Pancreas (tissue), 10 donors: ENCODE results near the gene GIPC3. TPM values are rescaled to one million over a fixed set of nuclear protein-coding genes. Genes with fewer than 3 reads are reported as not detected.

Experiments used
- ATAC-seq, 4 donors: fragments of 200-7000 bp; cut with Tn5 transposase; one replicate each; pipeline versions ENCODE4 v1.8.0 to v1.9.1; 2020; ENCODE audit warnings: mild to moderate bottlenecking in 4 of 4, moderate library complexity in 4 of 4
- DNase-seq, 6 donors: peaks; one replicate each; pipeline ENCODE4 v3.0.0-alpha.2; 2020
- FAIRE-seq: peaks from 2 replicates; lab custom pipeline; 2012; peaks lifted over from hg19 to GRCh38; lab: Jason Lieb, UNC
- H3K27ac ChIP-seq, 4 donors: fragments of 200-600 bp; sonication (generic); 1 replicate in 3 of 4; 2 replicates in 1 of 4; pipeline versions ENCODE4 v1.5.0 to v1.8.0; 2020
- H3K27me3 ChIP-seq, 4 donors: fragments of 200-600 bp; one replicate each; pipeline ENCODE4 v1.8.0; 2021
- H3K36me3 ChIP-seq, 3 donors: fragments of 200-600 bp; sonication (generic) in 1 of 3; one replicate each; pipeline versions ENCODE4 v1.5.0 to v1.8.0; 2020 to 2021
- H3K4me1 ChIP-seq, 3 donors: fragments of 200-600 bp; one replicate each; pipeline ENCODE4 v1.8.0; 2021
- H3K4me3 ChIP-seq, 4 donors: fragments of 200-600 bp; sonication (generic) in 2 of 4; one replicate each; pipeline versions ENCODE4 v1.5.0 to v1.8.0; 2020 to 2021
- H3K9me3 ChIP-seq, 4 donors: fragments of 200-600 bp; one replicate each; pipeline ENCODE4 v1.8.0; 2021
- WGBS, 2 donors: extraction: QIAGEN DNeasy Blood & Tissue Kit; methylation state at CpG; one replicate each; pipeline ENCODE4 v1.1.7; 2013; 5-methylcytosine and 5-hydroxymethylcytosine counted together
- intact Hi-C, 3 donors: fragments of 100-400 bp; cut with DNase I; formaldehyde crosslinking; loops; one replicate each; pipeline versions ENCODE4 v1.11.1 to v1.14.2; 2022
- polyA plus RNA-seq, 2 donors: library from polyadenylated mRNA; stranded (reverse); fragments of 200-250 nt; gene quantifications; one replicate each; pipeline ENCODE4 v1.2.3, GENCODE V29; 2013
- total RNA-seq, 6 donors: library from RNA; stranded (reverse); fragmentation: NEBNext Ultra II Directional in 4 of 6; extraction: Animal tissue kit (Norgen Biotek cat#: 25700) in 4 of 6; gene quantifications; one replicate each; pipeline versions ENCODE4 v1.2.1 to v1.2.4, GENCODE V29; 2021 to 2023
- TF ChIP-seq, protein P1 (sequence below), 4 donors: fragments of 200-600 bp; sonication (generic) in 3 of 4; IDR thresholded peaks; one replicate each; pipeline versions ENCODE4 v1.5.0 to v1.8.0; 2021; ENCODE audit warnings: antibody characterized with exemption in 4 of 4
- donor health status: healthy with polysubstance abuse.
- donor health status: DM: no; HTN: no; CAD: no; lungs with moderate emphysema.
- donor health status: DM: no; HTN: no; CAD: no.
- donor health status: control.
- donor health status: control.
- donor health status: Bipolar disorder and iron deficiency.
- donor health status: DM: yes; HTN: yes; CAD: no.
- donor health status: DM: no; HTN: no; CAD: no.
- donor health status: DM: no; HTN: no; CAD: no.
- donor health status: DM: yes; HTN: yes; CAD: no.

The GIPC3 gene
- total and polyA plus RNA-seq, 8 donors = 0.17 to 0.92 (median 0.30) TPM

DNA sequence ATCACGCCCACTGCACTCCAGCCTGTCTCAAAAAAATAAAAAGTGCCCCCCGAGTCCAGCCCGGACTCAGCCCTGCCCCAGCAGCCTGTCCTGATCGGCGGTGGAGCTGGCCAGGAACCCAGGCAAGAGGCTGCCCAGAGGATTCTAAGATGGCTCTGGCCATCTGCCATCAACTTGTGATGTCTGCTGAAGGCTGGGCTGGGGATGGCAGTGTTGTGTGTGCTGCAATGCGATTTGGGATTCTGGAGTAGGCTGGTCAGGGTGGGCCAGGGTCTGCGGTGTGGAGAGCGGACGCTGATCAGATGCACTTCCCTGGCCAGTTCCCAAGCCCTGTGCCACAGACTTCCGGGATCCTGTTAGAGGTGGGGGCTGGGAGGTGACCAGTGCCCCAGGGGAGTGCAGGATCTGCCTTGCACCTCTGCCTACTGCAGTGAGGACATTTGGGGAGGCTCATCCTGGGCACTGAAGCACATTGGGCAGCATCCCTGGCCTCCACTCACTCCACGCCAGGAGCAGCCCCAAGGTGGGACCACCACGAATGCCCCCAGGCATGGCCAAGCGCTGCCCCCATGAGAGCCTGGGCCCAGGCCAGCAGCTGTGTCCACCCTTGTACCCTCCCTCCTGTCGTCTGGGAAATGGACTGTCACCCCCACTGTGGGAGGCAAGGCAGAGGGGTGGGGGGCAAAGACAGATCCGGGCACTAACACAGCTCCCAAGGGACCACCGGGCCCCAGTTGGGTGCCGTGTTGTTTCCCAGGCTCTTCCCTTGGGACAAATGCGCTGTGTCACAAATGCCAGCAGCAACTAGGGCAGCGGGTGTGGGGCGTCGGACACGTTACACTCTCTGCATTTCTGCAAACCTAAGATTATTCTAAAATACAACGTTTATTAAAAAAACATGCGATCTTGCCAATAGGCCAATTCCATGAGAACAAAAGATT, 24.8 kb downstream of the GIPC3 start:
- peaks cover 0 to 12% (median 0%) of the 10 kb centered on the region in 3 donors for H3K4me1 ChIP-seq
- TF ChIP-seq, protein P1, sequence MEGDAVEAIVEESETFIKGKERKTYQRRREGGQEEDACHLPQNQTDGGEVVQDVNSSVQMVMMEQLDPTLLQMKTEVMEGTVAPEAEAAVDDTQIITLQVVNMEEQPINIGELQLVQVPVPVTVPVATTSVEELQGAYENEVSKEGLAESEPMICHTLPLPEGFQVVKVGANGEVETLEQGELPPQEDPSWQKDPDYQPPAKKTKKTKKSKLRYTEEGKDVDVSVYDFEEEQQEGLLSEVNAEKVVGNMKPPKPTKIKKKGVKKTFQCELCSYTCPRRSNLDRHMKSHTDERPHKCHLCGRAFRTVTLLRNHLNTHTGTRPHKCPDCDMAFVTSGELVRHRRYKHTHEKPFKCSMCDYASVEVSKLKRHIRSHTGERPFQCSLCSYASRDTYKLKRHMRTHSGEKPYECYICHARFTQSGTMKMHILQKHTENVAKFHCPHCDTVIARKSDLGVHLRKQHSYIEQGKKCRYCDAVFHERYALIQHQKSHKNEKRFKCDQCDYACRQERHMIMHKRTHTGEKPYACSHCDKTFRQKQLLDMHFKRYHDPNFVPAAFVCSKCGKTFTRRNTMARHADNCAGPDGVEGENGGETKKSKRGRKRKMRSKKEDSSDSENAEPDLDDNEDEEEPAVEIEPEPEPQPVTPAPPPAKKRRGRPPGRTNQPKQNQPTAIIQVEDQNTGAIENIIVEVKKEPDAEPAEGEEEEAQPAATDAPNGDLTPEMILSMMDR (IDR thresholded peaks at IDR 0.05) = no peak
- no peaks in the 10 kb centered on the region for H3K27me3 ChIP-seq
- FAIRE-seq (no peak), DNase-seq (no peak), ATAC-seq (no peak)
- peaks cover 0 to 13% (median 12%) of the 10 kb centered on the region in 3 donors for H3K36me3 ChIP-seq
- intact Hi-C loops = loop anchor here in 1 of 3 donors (10.0 kb wide), 1 partner anchor 295 kb away; no protein-coding TSS in a partner anchor
- WGBS, 2 donors = 76 to 77% methylated on average over 23 to 24 of the region's 24 CpGs
- no peaks in the 10 kb centered on the region for H3K9me3 ChIP-seq
- no peak overlapping the region for H3K4me3 ChIP-seq
- H3K27ac ChIP-seq = no peak overlapping the region

DNA sequence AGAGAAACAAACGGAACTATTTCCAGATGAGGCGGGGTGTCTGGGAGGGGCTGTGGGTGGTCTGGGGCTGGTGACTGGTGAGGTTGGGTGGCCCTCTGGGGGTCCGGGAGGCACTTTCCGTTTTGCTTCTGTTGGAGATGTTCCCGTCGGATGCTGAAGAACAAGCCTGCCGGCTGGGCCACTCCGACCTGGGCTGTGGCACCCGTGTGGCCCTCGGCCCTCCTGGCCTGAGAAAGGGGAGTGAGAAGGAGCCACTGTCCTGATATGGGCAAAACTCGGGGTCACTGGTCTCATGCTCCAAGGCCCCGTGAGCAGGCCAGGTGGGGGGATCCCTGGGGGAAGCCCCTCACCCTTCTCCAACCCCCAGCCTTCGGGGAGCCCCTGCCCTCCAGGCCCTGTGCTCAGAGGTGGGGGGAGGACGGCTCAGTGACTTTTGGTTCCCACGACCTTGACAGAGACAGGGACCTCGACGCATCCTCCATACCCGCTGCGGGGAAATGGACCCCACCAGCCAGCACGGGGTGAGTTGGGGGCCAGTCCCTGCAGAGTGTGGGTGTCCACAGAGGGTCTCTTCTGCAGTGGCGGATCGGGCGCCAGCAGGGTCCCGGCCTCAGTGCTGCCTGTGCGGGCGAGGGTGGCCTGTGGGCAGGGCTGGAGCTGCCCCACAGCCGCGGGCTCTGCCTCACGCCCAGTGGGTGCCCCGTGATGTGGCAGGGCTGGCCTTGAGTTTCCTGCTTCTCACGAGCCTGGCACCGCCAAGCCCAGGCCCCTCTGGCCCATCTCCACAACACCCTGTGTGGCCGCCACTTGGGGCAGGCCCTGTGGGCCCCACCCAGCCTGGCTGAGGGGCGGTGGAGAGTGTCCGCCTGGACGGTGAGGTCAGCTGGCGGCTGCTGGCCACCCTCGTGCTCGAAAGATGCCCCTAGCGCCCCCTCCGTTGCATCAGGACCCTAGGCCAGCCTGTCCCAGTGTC, 25.8 kb downstream of the GIPC3 start:
- DNase-seq = peak in 3 of 6 donors; percentile 13 to 72 (median 30)
- intact Hi-C loops = loop anchor here in 1 of 3 donors (10.0 kb wide), 1 partner anchor 296 kb away; no protein-coding TSS in a partner anchor

DNA sequence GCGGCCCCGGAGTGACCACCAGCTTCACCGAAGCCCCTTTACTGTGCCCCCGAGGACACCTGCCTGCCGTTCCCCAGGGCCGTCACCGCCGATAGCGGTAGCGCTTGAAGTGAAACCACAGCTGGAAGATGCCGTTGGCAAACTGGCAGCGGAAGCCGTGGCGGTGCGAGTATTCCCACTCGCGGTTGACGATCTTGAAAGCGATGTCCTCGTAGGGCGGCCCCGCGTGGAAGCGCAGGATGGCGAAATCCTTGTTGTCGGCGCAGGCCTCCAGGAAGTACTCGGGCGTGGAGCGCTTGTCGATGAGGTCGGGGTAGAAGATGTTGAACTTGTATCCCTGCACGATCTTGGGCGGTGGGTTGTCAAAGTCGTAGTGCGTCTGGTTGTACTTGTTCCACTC, 26.6 kb downstream of the GIPC3 start:
- Histone ChIP-seq H3K4me1 (peaks cover 0 to 2% (median 0%) of the 10 kb centered on the region in 3 donors), H3K27me3 (no peaks in the 10 kb centered on the region), H3K4me3 (no peak overlapping the region), H3K9me3 (no peaks in the 10 kb centered on the region), H3K27ac (no peak overlapping the region), H3K36me3 (peaks cover 0 to 13% (median 12%) of the 10 kb centered on the region in 3 donors)
- ATAC-seq = no peak
- WGBS, 2 donors = 95 to 97% methylated on average over 36 of the region's 36 CpGs
- intact Hi-C loops = loop anchor here in 1 of 3 donors (10.0 kb wide), 1 partner anchor 297 kb away; no protein-coding TSS in a partner anchor
- TF ChIP-seq, protein P1 (IDR thresholded peaks at IDR 0.05) = no peak
- FAIRE-seq = no peak
- peak in 3 of 6 donors; percentile 10 to 62 (median 53) for DNase-seq

More for the DNA sequence above, 25.8 kb downstream of the GIPC3 start:
- no peaks in the 10 kb centered on the region for H3K27me3 ChIP-seq
- no peak overlapping the region for H3K4me3 ChIP-seq
- WGBS, 2 donors = 88 to 92% methylated on average over 37 to 41 of the region's 41 CpGs
- H3K9me3 ChIP-seq = no peaks in the 10 kb centered on the region
- ATAC-seq = no peak
- H3K36me3 ChIP-seq = peaks cover 0 to 13% (median 12%) of the 10 kb centered on the region in 3 donors
- no peak overlapping the region for H3K27ac ChIP-seq
- TF ChIP-seq, protein P1 (IDR thresholded peaks at IDR 0.05) = no peak
- peaks cover 0 to 10% (median 0%) of the 10 kb centered on the region in 3 donors for H3K4me1 ChIP-seq
- FAIRE-seq = no peak

DNA sequence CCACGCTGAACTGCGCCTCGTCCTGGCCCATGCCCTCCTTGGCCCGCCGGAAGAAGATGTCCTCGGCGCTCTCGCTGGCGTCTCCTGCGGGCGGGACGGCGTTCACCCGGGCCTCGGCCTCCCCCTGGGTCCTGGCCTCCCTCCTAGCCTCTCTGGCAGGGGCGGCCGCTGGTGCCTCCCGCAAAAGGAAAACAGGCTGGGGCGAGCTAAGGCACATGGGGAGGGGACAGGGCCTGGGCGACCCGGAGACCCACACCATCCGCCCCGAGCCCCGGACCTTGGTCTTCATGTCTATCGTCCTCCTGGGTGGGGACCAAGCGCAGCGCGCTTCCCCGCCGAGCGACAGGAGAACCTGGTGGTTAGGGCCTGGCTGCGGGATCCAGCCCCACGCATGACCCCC, 27.1 kb downstream of the GIPC3 start:
- intact Hi-C loops = loop anchor here in 1 of 3 donors (10.0 kb wide), 1 partner anchor 298 kb away; no protein-coding TSS in a partner anchor

More for the DNA sequence above, 27.1 kb downstream of the GIPC3 start:
- Histone ChIP-seq H3K27ac (no peak overlapping the region), H3K4me1 (no peaks in the 10 kb centered on the region), H3K9me3 (no peaks in the 10 kb centered on the region), H3K36me3 (peaks cover 0 to 13% (median 12%) of the 10 kb centered on the region in 3 donors), H3K27me3 (no peaks in the 10 kb centered on the region), H3K4me3 (no peak overlapping the region)
- DNase-seq (peak in 3 of 6 donors; percentile 8 to 70 (median 28)), ATAC-seq (no peak), FAIRE-seq (no peak)
- 98% methylated on average over 29 to 33 of the region's 33 CpGs for WGBS, 2 donors
- TF ChIP-seq, protein P1 (IDR thresholded peaks at IDR 0.05) = no peak
